ENCODE measurements around the gene KXD1.
A peak's percentile ranks its signal among the peaks of the same experiment; 100 is the strongest.
"Not testable (repeated sequence)": the region's sequence is repeated elsewhere in the genome, so short reads cannot be mapped to it uniquely, and the experiment has no call there.

KXD1 gene

DNA sequence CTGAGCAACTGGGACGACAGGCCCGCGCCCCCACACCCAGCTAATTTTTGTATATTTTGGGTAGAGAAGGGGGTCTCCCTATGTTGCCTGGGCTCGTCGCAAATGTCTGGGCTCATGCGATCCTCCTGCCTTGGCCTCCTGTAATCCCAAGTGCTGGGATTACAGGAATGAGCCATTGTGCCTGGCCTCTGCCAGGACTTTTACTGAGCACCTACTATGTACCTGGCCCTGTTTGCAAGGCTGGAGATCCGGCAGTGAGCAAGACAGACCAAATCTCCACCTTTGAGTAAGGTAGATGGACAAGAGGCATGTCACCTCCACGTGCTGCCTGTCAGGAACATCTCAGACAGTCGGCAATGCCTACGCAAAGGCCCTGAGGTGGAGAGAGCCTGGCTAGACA, 21.2 kb upstream of the KXD1 start:
- no peak for DNase-seq (ENCODE audit: low read depth in 2 of 2)

DNA sequence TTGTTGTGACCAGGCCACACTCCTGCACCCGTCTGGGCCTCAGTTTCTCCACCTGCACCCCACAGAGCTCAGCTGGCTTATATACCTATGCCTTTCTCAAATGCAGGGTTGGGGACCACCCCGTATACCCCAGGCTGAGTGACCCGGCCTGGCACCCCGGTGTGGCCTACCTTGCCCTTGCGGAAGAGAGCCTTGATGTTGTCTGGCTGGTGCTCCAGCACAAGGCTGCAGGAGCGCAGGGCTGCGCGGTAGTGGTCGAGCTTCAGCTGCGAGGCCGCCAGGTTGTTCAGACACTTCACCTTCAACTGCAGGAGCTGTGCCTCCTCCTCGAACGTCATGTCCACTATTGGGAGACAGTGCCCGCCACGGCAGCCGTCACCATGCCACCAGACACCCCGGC, 20.2 kb upstream of the KXD1 start:
- DNase-seq (ENCODE audit: low read depth in 2 of 2), result no peak

- DNase-seq (ENCODE audit: low read depth in 2 of 2), result no peak
Observed at GRCh38 chr19:18538115-18538514, 19.6 kb upstream of the KXD1 start.

- no peak for DNase-seq (ENCODE audit: low read depth in 2 of 2)
Observed at GRCh38 chr19:18539372-18539771, 18.3 kb upstream of the KXD1 start.

- not testable (repeated sequence) for DNase-seq (ENCODE audit: low read depth in 2 of 2)
Observed at GRCh38 chr19:18540200-18540599, 17.5 kb upstream of the KXD1 start.

DNA sequence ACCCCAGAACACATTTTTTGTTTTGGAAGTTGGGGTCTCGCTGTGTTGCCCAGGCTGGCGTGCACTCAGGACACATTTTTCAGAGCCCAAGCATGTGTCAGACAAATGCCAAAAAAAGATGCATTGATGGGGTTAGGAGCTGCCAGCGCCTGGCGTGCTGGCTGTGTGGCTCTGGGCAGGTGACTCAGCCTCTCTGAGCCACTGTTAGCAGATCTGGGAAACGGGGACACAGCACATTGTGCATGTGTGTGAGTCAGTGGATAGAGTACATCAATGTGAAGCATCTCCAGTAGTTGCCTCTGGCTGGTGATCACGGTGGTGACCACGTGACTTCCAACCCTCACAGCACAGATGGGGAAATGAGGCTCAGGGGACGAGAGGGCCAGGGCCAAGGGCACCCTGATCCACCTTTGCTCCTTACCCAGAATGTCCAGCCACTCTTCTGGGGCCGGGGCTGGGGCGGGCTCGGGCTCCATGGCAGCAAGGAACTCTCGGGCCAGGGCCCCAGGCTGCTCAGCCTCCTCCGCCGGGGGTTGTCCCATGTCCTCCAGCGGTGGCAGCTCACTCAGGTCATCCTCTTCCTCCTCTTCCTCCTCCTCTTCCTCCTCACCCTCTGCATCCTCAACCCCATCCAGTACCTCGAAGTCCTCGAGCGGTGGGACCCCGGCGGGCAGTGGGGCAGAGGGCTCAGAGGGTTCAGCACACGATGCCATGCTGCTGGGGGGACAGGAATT, 16.2 kb upstream of the KXD1 start:
- DNase-seq (ENCODE audit: low read depth in 2 of 2), result no peak

DNA sequence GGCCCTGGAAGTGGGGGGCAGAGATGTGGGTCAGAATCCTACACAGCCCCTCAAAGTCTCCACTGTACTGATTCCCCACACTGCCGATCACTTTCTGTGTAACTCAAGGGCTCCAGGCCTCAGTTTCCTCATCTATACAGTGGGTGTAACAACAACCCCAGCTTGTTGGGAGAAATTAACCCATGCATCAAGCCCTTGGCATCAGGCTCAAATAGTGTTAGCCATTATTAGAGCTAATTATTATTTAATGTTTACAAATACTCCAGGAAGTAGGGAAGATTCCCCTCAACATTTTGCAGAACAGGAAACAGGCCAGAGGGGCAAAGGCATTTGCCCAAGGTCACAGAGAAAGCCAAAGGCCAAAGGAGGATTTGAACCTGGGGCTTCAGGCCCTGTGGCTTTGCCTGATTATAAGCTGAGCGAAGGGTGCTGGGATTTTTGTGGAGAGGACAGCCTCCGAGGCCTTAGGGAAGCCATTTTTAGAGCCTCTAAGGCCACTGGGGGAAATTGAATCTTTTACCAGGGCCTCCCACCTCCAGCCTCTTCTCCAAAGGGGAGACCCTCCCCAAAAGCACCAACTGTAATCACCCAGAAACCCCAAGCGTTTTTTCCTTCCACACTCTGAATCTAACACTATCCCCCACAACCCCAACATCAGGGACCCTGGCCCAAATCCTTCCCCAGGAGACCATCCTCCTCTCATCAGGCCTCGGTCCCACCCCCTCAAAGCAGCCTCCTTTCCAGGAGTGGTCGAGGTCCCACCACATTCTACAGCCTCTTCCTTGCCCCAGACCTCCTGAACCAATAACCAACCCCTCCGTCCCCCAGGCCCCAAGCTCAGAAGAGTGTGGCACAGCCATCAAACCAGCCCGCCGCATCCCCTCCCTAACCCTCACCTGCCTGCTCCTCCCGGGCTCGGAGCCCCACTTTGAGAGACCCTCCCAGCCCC, 15.4 kb upstream of the KXD1 start:
- DNase-seq (ENCODE audit: low read depth in 2 of 2), result no peak

DNA sequence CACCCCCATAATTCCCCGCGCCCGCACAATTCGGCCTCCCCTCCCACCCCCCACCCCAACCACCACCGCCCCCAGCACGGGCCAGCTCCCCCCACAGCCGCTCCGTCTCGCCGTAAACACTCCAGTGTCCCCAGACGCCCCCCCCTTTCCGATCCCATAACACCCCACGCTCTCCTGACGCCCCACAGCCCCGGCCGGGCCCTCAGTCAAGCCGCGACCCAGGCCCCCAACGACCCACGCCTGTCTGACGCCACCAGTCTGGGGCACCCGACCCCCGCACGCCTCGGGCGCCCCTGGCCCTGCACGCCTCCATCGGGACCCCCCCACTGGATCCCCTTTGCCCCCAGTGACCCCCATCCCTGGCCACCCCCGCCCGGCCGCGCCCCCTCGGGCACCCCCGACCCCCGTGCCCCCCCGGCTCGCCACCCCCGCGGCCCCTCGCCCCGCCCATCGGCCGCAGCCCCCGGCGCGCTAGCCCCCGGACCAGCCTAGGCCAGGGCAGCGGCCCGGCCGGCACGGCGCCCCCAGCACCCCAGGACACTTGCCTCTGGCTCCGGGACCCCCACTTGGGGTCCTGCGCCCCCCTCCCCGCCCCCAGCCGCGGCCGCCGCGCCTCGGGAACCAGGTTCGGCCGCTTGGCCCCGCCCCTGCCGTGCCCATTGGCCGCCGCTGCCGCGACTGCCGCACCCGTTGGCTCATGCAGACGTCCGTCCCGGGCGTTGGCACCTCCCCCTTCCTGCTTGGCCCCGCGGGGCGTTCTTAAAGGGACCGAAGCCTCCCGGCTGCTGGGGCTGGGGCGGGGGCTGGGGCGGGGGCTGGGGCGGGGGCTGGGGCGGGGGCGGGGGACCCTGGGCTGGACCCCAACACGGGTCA, 14.5 kb upstream of the KXD1 start, which contains the start of gene FKBP8:
Gene FKBP8, minus strand, starts transcription at position 633 of the 873 bp plus-strand sequence. CDS start 1,603 bp downstream, outside the sequence.
- DNase-seq (ENCODE audit: low read depth in 2 of 2), result peak; percentile 83 to 92

DNA sequence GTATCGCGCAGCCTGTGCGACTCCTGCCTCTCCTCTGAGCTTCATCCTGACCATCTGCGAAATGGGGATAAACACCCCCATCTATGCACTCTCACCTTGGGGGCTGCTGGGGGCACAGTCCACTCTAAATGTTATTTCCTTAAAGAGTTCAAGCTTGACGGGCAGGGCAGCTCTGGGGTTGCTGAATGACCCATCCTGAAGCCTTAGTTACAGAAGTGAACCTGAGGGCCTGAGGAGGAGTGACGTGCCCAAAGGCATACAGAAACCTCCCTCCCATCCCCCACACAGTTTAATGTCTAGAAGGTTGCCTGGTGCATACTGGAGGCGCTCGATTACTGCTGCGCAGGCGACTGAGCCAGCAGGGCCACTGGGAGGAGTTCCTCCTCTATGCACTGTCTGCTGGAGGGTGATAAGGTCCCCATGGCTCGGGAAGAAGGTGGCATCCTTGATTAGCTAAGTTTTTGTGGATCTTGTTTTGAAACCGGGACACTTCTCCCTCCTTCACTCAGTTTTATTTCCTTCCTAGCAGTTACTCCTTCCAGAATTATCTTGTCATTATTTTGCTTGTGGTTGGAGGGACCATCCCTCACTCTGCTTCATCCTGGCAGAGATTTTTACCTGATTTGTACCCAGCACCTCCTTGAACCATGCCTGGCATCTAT, 13.7 kb upstream of the KXD1 start:
- DNase-seq (ENCODE audit: low read depth in 2 of 2), result peak in 1 of 2 donors; percentile 46

DNA sequence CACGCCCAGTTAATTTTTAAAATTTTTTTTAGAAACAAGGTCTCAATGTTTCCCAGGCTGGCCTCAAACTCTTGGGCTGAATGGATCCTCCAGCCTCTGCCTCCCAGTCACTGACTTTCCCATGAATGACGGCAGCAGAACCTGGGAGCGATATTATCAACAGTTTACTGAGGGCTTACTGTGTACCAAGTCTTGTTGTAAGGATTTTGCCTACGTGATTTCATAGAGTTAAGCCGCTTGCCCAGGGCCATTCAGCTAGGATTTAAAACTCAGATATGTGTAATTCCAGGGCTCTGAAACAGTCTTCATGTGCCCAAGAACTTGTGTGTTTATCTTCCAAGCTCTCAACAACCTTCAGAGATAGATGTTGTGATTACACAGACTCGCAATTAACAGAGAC, 6.0 kb upstream of the KXD1 start:
- DNase-seq (ENCODE audit: low read depth in 2 of 2), result no peak

DNA sequence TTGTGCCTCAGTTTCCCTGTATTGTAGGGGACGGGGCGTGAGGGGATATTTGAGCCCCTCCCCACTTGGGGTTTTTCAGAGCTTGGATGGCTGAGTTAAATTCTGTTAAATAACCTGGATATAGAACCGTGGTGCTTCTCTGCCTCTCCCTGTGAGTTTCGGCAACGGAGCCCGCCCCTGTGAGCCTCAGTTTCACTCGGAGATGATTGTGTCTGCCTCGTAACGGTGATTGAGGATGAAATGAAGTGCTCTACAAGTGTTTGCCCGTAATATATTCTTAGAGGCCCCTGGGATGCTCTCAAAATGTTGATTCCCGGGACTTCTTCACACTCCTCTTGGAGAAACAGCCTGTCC, 509 bp downstream of the KXD1 start:
- no peak for DNase-seq (ENCODE audit: low read depth in 2 of 2)

GRCh38 chr19:18558604-18559003, 934 bp downstream of the KXD1 start:
- no peak for DNase-seq (ENCODE audit: low read depth in 2 of 2)

GRCh38 chr19:18559685-18560084, 2.0 kb downstream of the KXD1 start:
- no peak for DNase-seq (ENCODE audit: low read depth in 2 of 2)

- DNase-seq (ENCODE audit: low read depth in 2 of 2), result no peak
Observed at GRCh38 chr19:18562086-18562485, 4.4 kb downstream of the KXD1 start.

- no peak for DNase-seq (ENCODE audit: low read depth in 2 of 2)
Observed at GRCh38 chr19:18566953-18567352, 9.3 kb downstream of the KXD1 start.

DNA sequence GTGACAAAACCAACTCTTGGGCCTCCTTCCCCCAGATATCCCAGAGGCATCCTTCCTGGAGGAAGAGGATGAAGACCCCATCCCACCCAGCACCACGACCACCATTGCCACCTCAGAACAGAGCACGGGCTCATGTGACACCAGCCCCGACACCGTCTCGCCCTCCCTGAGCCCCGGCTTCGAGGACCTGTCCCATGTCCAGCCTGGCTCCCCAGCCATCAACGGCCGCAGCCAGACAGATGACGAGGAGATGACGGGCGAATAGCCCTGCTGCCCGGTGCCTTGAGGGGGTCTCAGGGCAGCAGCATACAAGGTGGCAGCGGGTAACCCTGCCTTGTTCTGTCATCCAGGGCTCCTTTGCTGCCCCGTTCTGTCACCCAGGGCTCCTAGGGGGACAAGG, 10.7 kb downstream of the KXD1 start:
- no peak for DNase-seq (ENCODE audit: low read depth in 2 of 2)

- DNase-seq (ENCODE audit: low read depth in 2 of 2), result peak; percentile 94 to 99
Observed at GRCh38 chr19:18571564-18572344, 14.1 kb downstream of the KXD1 start, which contains the start of gene UBA52. Gene UBA52, plus strand, starts transcription at chr19:18571857. Its CDS starts 1,444 bp downstream, at chr19:18573301.

DNA sequence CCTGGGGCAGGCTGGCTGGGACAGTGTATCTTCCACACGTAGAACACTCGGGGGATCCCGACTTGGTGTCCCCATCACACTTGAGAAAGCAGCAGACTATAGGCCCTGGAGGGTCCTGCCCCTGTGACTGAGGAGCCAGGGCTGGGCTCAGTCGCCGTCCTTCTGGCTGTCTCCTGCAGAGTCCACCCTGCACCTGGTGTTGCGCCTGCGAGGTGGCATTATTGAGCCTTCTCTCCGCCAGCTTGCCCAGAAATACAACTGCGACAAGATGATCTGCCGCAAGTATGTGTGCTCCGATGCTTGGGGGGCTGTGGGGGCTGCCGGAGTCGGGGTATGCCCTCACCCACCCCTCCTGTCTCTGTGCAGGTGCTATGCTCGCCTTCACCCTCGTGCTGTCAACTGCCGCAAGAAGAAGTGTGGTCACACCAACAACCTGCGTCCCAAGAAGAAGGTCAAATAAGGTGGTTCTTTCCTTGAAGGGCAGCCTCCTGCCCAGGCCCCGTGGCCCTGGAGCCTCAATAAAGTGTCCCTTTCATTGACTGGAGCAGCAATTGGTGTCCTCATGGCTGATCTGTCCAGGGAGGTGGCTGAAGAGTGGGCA, 17.1 kb downstream of the KXD1 start:
- DNase-seq (ENCODE audit: low read depth in 2 of 2), result no peak

DNA sequence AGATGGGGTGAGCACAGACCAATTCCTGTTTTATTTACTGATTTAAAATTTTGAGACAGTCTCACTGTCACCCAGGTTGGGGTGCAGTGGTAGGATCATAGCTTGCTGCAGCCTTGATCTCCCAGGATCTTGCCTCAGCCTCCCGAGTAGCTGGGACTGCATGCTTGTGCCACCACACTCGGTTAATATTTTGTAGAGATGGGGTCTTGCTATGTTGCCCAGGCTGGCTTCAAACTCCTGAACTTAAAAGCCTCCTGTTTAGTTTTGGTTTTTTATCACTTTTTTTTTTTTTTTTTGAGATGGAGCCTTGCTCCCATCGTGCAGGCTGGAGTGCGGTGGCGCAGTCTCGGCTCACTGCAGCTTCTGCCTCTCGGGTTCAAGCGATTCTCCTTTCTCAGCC, 18.7 kb downstream of the KXD1 start:
- DNase-seq (ENCODE audit: low read depth in 2 of 2), result no peak

- no peak for DNase-seq (ENCODE audit: low read depth in 2 of 2)
Observed at GRCh38 chr19:18577365-18577914, 19.8 kb downstream of the KXD1 start.
